Inferior parietal cortex (tissue), 1 donor: Measurements from ENCODE around the gene TRAF7.
A peak's percentile ranks its signal among the peaks of the same experiment; 100 is the strongest.
"Not testable (repeated sequence)": the region's sequence is repeated elsewhere in the genome, so short reads cannot be mapped to it uniquely, and the experiment has no call there.

Source experiments
- DNase-seq: peaks from one replicate; pipeline ENCODE4 v3.0.0-alpha.2; 2016; ENCODE audit errors: extremely low spot score

The TRAF7 gene

DNA sequence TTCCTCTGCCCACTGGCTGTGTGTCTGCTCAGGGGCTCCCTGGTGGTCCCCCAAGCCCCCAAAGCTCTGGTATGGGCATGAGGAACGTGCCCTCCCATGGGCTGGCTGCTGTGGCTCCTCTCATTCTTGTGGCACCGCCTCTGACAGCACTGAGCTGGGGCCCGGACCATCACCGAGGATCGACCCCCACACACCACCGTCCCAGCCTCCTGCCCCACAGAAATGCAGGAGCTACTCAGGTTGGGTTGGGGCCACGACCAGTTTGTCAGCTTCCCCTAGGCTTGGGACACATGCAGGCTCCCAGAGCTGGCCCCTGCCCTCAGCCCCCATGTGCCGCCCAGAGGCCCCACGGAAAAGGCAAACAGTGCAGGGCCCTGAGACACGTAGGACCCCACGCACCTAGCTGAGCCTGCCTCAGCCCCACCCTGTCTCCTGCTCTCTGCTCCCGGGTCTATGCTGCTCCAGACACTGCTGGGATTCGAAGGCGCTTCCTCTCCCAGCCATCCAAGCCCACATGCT lies 44.1 kb downstream of the TRAF7 start:
- DNase-seq, result no peak

- no peak for DNase-seq
These were observed 44.7 kb downstream of the TRAF7 start for GRCh38 chr16:2200313-2200712.

DNA sequence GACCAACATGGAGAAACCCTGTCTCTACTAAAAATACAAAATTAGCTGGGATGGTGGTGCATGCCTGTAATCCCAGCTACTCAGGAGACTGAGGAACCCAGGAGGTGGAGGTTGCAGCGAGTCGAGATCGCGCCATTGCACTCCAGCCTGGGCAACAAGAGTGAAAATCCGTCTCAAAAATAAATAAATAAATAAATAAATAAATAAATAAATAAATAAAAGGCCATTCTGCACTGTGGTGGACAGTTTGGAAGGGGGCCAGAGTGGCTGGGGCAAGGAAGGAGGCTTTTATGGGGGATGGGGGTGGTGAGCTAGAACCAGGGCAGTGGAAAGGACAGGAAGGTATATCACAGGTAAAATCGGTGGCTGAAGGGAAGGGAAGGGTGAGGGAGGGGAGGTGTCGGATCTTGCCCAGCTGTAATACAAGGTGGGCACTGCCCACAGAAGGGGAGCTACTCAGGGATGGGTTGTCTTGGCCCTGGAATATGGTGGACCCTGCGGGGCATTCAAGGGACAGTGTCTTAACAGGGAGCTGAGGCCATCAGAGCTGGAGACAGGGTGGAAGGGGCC lies 47.6 kb downstream of the TRAF7 start:
- DNase-seq, result not testable (repeated sequence)

DNA sequence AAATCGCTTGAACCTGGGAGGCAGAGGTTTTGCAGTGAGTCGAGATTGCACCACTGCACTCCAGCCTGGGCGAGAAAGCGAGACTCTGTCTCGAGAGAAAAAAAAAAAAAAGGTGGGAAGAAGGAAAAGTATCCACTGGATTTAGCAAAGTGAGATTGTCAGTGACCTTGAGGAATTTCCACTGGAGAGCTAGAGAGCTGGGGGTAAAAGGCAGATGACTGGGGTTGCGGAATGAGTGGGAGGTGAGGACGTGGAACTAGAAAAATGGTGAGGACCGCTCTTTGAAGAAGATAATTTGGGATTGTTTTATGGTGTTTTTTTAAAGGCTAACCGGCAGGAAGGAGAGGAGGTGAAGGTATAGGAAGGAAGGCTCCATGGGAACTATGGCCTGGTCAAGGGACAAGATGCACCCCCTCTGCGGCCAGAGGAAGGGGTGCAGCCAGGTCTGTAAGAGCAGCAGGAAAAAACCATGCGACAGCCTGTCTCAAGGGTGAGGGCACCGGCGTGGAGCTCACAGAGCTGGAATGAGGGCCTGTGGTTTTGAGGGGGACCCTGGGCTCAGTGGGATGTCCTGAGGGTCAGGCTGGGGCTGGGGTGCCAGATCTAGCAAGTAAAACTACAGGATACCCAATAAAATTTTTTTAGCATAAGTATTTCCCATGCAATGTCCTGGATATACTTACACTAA lies 49.0 kb downstream of the TRAF7 start:
- DNase-seq, result no peak

GRCh38 chr16:2205104-2205966 lies 49.8 kb downstream of the TRAF7 start, which contains the start of gene MLST8:
MLST8 (plus strand) TSS chr16:2205454; CDS start chr16:2206086, 632 bp downstream.
- DNase-seq, result peak; percentile 89

GRCh38 chr16:2205967-2206313 lies 50.4 kb downstream of the TRAF7 start:
- DNase-seq, result no peak

DNA sequence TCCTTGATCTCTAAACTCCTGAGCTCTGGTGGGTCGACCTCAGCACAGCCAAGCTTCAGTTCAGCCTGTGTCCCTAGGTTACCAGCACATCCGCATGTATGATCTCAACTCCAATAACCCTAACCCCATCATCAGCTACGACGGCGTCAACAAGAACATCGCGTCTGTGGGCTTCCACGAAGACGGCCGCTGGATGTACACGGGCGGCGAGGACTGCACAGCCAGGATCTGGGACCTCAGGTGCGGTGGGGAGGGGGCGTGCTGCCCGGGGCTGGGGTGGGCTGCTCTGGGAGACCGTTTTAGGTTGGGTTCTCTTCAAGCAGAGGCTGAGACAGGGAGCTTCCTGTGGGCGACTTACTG lies 50.8 kb downstream of the TRAF7 start:
- DNase-seq, result no peak

GRCh38 chr16:2206780-2207433 lies 51.3 kb downstream of the TRAF7 start:
- no peak for DNase-seq

- no peak for DNase-seq
These were observed 52.3 kb downstream of the TRAF7 start for GRCh38 chr16:2207872-2208271.

DNA sequence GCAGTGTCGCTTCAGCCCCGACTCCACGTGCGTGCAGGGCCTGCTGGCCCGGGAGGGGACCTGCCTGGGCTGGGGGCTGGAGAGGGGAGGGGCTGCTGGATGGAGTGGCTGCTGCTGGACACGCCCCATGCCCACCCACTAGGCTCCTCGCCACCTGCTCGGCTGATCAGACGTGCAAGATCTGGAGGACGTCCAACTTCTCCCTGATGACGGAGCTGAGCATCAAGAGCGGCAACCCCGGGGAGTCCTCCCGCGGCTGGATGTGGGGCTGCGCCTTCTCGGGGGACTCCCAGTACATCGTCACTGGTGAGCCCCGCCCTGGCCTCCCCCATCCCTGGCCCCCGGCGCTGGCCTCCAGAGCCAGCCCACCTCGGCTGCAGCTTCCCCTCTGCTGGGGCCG lies 52.7 kb downstream of the TRAF7 start:
- DNase-seq, result no peak

DNA sequence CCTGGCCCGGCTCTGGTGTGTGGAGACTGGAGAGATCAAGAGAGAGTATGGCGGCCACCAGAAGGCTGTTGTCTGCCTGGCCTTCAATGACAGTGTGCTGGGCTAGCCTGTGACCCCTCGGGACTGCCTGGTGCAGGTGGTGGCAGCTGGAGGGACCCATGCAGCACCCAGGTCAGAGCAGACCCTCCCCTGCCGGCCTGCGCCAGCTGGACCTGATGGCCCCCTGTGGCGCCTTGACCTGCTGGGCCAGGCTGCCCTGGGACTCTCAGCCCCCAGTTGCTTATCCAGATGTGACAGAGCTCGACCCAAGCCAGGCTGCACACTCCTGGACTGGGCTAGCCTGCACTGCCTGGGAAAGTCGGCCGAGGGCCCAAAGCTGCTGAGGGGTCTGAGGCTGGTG lies 53.2 kb downstream of the TRAF7 start:
- DNase-seq, result no peak

GRCh38 chr16:2209258-2210008 lies 53.9 kb downstream of the TRAF7 start:
- DNase-seq, result no peak

GRCh38 chr16:2210009-2210332 lies 54.4 kb downstream of the TRAF7 start:
- no peak for DNase-seq

GRCh38 chr16:2210386-2211365 lies 55.1 kb downstream of the TRAF7 start, which contains the start of gene BRICD5:
BRICD5 (minus strand) TSS chr16:2210863; CDS start chr16:2210833, 30 bp downstream.
- DNase-seq, result no peak

DNA sequence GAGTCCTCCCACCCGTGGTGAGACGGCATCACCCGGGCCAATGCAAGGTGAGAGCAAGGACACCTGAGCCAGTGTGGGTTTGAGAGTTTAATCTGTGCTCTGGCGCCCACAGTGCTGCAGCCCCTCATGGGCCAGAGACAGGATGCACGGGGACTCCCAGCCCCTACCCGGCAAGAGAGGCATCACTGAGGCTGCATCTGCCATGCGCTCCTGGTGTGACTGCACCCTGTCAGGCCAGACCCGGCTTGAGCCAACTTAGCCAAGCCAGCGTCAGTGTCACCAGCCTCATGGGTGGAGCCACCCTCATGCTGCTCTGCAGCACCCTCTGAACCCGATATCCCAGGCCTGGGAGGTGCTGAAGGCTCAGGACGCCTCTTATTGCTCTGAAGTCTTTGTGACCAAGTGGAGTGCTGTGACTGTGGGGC lies 56.4 kb downstream of the TRAF7 start:
- DNase-seq, result no peak

GRCh38 chr16:2212362-2213324 lies 57.1 kb downstream of the TRAF7 start:
- DNase-seq, result no peak

DNA sequence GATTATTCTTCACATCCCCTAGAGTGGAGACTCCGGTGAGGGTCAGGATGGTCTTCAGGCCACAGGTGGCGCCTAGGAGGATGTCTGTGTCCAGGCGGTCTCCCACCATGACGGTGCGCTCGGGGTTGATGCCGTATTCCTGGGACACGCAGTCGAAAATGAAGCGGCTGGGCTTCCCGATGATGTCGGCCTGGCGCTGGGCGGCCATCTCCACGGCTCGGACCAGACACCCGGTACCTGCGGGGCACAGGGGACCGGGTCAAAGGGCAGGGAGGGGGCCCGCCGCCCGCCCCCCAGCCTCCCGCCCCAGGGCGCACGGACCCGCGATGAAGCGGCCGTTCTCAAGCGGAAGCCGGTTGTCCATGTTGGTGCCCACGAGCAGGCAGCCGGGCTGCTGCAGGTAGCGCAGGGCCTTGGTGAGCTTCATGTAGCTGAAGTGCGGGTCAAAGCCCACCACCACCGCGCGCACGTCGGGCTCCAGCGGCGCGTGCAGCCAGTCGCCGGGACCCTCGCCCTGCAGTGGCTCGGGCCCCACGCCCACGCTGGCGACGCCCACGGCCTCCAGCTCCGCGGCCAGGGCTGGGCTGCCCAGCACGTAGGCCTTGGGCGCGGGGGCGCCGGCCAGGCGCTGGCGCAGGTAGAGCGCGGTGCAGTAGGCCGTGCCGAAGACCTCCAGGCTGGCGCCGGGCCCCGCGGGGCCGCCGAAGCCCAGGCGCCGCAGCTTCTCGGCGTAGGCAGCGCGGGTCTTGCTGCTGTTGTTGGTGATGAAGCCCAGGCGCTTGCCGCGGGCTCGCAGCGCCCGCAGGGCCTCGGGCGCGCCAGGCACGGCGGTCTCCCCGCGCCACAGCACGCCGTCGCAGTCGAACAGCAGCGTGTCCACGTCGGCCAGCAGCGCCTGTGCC lies 58.5 kb downstream of the TRAF7 start:
- DNase-seq, result no peak

DNA sequence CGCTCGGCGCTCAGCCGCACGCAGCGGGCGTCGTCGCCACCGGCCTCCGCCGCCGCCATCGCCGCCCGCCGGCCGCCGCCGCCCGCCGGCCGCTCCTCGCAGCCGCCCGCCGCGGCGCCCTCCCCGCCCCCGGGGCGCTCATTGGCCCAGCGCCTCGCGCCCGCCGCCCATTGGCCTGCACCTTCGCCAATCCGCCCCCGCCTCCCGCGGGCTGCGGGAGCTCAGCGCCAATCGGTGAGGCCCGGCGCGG lies 59.1 kb downstream of the TRAF7 start, which contains the start of gene PGP:
TSS of gene PGP (minus strand) at position 122 of the 250 bp plus-strand sequence. CDS start at position 59, 63 bp downstream.
- no peak for DNase-seq
